CD4-positive, alpha-beta T cell treated with Interferon gamma for 1 hour (primary cell): ENCODE measurements around the gene ICA1L.
"Not testable (repeated sequence)": the region's sequence is repeated elsewhere in the genome, so short reads cannot be mapped to it uniquely, and the experiment has no call there.

Experiments used
- DNase-seq: peaks from one replicate; pipeline ENCODE4 v3.0.0-alpha.2; 2020

ICA1L gene

GRCh38 chr2:202847693-202848524 lies 23.7 kb downstream of the ICA1L start:
- DNase-seq, result no peak

GRCh38 chr2:202844656-202845055 lies 26.9 kb downstream of the ICA1L start:
- no peak for DNase-seq

DNA sequence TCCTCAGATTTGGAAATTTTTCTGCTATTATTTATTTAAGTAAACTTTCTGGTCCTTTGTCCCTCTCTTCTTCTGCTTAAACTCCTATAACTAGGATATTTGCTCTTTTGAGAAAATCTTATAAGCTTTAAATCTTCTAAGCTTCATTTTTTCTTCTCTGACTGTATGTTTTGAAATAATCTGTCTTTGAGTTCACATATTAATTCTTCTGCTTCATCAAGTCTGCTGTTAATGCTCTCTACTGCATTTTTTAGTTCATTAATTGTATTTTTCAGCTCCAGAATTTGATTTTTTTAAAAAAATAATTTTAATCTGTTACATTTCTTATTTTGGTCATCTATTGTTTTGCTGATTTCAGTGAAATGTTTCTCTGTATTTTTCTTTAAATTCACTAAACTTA lies 28.9 kb downstream of the ICA1L start:
- no peak for DNase-seq

- DNase-seq, result no peak
Observed at GRCh38 chr2:202841090-202841867, 30.3 kb downstream of the ICA1L start.

GRCh38 chr2:202831242-202832220 lies 40.0 kb downstream of the ICA1L start:
- DNase-seq, result peak; percentile 32

GRCh38 chr2:202824901-202825300 lies 46.7 kb downstream of the ICA1L start:
- DNase-seq, result no peak

DNA sequence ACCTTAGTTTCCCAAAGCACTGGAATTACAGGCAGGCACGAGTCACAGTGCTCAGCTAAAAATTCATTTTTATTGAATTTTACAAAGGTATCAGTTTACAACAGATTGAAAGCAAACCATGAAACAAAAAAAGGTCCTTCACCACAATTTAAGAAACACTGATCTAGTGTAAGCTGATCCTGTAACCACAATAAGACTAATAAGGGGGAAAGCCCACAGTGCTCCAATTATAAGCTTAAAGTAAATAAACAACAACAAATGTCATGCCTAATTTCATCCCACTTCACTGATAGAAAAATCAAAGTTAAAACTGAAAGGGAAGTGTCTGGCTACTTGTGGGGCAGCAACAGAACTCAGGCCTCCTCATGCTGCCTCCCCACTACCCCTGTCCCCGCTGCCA lies 49.2 kb downstream of the ICA1L start:
- no peak for DNase-seq

DNA sequence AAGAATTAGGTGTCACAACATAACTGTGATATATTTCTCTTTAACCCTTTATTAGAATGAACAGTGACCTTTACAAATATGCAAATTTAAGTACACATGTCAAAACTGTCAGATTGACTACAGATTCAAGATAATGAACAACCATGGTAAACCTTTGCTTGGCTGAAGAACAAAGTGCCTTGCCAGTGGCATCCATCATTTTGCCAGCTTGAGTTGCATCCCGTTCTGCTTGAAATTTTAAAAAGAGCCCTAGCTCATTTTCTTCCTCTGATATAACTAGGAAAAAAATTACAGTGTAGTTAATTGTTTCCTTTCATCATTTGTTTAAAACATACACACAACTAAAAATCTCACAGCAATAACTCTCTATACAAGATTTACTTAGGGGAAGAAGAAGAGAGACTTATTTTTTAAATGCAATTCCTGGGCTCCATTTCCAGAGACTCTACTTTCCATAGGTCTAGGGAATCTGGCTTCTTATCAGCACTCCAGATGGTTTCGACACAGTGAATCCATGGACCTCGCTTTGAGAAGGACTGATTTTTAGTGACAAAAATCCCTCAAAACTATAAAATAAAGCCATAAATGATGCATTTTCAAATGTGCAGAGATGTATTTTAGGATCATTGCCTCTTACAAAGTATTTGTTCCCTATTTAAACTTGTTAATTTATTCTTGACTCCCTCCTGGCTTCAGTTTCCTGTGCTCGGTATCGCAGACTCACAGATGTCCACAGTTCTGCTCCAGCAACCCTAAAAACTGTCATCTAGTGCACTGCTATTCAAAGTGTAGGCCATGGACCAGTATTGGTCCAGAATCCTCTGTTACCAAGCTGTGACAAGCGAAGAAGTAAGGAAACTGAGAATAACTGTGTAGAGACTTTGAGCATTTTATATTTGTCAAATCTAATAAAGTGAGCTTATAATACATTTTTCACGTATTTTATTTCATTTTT lies 50.1 kb downstream of the ICA1L start:
- no peak for DNase-seq

DNA sequence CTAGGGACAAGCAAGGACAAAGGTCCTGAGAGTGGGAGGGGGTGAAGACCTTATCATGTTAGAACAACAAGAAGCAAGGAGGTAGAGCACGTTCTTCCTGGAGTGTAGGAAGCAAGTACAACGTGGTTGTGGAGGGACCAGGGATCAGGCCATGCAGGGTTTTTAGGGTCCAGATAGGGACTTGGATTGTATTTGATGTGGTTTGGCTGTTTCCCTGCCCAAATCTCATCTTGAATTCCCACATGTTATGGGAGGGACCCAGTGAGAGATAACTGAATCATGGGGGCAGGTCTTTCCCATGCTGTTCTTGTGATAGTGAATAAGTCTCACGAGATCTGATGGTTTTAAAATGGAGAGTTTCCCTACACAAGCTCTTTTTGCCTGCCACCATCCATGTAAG lies 53.2 kb downstream of the ICA1L start:
- DNase-seq, result no peak

DNA sequence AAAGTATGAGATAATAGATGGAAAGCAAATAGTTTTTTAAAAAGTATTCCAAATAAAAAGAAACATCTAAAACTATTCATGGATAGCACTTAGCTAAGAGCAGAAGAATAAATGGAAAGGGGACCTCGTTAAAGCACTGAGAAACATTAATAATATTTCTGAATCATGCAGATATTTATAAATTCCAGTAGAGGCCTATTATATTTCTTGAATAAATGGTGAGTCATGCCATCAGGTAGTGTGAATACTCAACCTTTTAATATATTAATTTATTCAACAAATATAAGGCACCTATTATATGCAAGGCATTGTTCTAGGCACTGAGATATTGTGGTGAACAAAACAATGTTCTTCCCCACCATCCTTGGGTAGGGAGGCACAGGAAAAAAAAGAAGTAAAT lies 53.8 kb downstream of the ICA1L start:
- DNase-seq, result no peak

- no peak for DNase-seq
Observed at GRCh38 chr2:202815548-202816360, 55.8 kb downstream of the ICA1L start.

DNA sequence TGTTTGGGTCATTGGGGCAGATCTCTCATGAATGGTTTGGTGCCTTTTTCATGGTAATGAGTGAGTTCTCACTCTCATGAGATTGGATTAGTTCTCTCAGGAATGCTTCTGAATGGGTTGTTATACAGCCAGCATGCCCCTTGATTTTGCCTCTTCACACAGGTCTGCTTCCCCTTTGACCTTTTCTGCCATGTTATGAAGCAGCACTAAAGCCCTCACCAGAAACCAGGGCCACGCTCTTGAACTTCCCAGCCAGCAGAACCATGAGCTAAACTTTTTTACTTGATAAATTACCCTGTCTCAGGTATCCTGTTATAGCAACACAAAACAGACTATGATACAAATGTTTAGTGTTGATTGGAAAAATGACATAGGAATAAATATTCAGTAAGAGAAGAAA lies 57.3 kb downstream of the ICA1L start:
- no peak for DNase-seq

DNA sequence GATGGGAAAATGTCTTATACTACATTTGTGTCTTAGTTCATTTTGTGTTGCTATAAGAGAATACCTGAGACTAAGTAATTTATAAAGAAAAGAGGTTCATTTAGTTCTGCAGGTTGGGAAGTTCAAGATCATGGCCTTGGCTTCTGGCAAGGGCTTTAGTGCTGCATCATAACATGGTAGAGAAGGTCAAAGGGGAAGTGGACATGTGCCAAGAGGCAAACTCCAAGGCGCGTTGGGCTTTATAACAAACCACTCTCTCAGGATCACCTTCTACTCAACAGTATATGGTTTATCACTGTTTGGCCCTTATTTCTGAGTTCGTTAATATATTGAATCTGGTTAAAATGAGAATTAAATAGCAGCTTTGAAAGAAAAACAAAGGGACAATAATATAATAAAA lies 58.2 kb downstream of the ICA1L start:
- DNase-seq, result no peak

DNA sequence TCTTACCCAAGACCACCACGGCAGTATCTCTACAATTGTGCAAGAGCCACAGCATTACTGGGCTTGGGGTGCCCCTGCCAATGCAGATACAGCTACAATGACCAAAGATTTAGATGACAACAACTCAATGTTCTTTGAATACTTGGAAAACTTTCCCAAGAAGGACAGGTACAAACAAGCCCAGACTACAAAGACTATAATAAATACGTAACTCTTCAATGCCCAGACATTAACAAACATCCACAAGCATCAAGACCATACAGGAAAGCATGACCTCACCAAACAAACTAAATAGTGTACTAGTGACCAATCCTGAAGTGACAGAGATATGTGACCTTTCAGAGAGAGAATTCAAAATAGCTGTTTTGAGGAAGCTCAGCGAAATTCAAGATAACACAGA lies 62.8 kb downstream of the ICA1L start:
- DNase-seq, result no peak

GRCh38 chr2:202807431-202808138 lies 64.0 kb downstream of the ICA1L start:
- DNase-seq, result not testable (repeated sequence)

- not testable (repeated sequence) for DNase-seq
Observed at GRCh38 chr2:202805911-202806310, 65.7 kb downstream of the ICA1L start.

GRCh38 chr2:202797944-202798343 lies 73.6 kb downstream of the ICA1L start:
- no peak for DNase-seq

DNA sequence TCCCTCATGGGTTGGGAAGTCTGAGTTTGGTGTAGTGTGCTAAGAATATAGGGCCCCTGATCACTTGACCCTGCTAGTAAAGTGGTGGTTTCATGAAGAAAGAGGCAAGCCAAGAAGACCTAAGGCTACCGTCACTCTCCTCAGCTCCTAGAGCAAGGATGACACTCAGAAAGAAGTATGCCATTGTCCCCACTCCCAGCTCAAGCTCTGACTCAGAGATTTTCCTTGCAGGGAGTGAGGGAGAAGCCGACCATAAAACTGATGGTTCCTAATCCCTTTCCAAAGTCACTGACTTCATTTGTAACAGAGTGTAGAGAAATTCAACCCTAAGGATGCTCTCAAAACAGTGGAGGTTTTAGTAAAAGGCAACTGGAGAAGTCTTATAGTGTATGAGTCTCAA lies 80.9 kb downstream of the ICA1L start:
- no peak for DNase-seq

DNA sequence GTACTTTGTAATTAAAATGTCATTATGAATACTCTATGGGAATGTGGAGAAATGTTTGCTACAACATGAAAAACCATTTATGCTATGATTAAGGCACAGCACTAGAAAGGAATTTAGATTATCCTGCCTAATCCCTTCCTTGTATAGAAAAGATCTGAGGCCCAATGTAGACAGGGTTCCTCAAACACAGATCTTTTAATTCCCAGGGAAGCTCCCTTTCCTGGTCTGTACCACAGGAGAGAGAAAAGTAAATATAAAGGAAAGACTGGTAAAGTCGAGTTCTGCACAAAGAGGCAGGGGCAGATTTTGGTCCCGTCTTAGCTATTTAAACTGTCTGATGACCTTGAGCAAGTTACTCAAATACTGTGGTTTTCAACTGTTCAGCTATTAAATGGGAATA lies 84.7 kb downstream of the ICA1L start:
- DNase-seq, result no peak

GRCh38 chr2:202782940-202783558 lies 88.5 kb downstream of the ICA1L start:
- DNase-seq, result no peak
